NB4 (cell line): ENCODE measurements around the gene EHMT1.
"Not testable (repeated sequence)": the region's sequence is repeated elsewhere in the genome, so short reads cannot be mapped to it uniquely, and the experiment has no call there.

Source experiments
- DNase-seq: peaks from one replicate; pipeline ENCODE4 v3.0.0; 2010; ENCODE audit warnings: low read depth
- H3K4me3 ChIP-seq: one replicate; pipeline ENCODE4 v1.5.1; 2011; ENCODE audit warnings: mild to moderate bottlenecking, low read depth, low read length, moderate library complexity
- CTCF ChIP-seq: IDR thresholded peaks from one replicate; pipeline ENCODE4 v1.5.1; 2012; ENCODE audit warnings: low read depth, low read length
- MAX ChIP-seq: IDR thresholded peaks from 2 replicates; pipeline ENCODE4 v1.6.1; 2011; ENCODE audit warnings: low read depth, low read length
- MYC ChIP-seq: IDR thresholded peaks from 2 replicates; pipeline ENCODE4 v1.6.1; 2011; ENCODE audit warnings: low read depth, low read length
- POLR2A ChIP-seq: IDR thresholded peaks from 2 replicates; pipeline ENCODE4 v1.6.1; 2011; ENCODE audit warnings: mild to moderate bottlenecking; ENCODE audit not compliant: insufficient read length; ENCODE audit errors: extremely low read depth

The EHMT1 gene

GRCh38 chr9:137717776-137718327 is 99.0 kb downstream of the EHMT1 start:
- no peak overlapping the region for H3K4me3 ChIP-seq
- DNase-seq: no peak
- no peak for TF ChIP-seq CTCF
- TF ChIP-seq POLR2A: no peak
- no peak for TF ChIP-seq MYC
- no peak for TF ChIP-seq MAX

GRCh38 chr9:137719194-137719593 is 100.4 kb downstream of the EHMT1 start:
- H3K4me3 ChIP-seq: no peak overlapping the region
- TF ChIP-seq MAX: no peak
- TF ChIP-seq CTCF: no peak
- no peak for TF ChIP-seq POLR2A
- no peak for TF ChIP-seq MYC
- DNase-seq: no peak

- no peak for TF ChIP-seq MAX
- no peak for TF ChIP-seq MYC
- no peak for TF ChIP-seq POLR2A
- TF ChIP-seq CTCF: no peak
- no peak overlapping the region for H3K4me3 ChIP-seq
- DNase-seq: no peak
Measured at GRCh38 chr9:137720571-137721110, 101.8 kb downstream of the EHMT1 start.

GRCh38 chr9:137721479-137721878 is 102.7 kb downstream of the EHMT1 start:
- TF ChIP-seq CTCF (no peak), POLR2A (no peak), MYC (no peak), MAX (no peak)
- H3K4me3 ChIP-seq: no peak overlapping the region
- DNase-seq: no peak

- H3K4me3 ChIP-seq: no peak overlapping the region
- no peak for DNase-seq
- TF ChIP-seq POLR2A: no peak
- TF ChIP-seq MAX: no peak
- no peak for TF ChIP-seq MYC
- TF ChIP-seq CTCF: no peak
Measured at GRCh38 chr9:137721899-137722298, 103.1 kb downstream of the EHMT1 start.

GRCh38 chr9:137722481-137722880 is 103.7 kb downstream of the EHMT1 start:
- DNase-seq: no peak
- H3K4me3 ChIP-seq: no peak overlapping the region
- TF ChIP-seq CTCF (no peak), MAX (no peak), POLR2A (no peak), MYC (no peak)

- DNase-seq, H3K4me3 ChIP-seq: not testable (repeated sequence)
Measured at GRCh38 chr9:137723356-137723755, 104.6 kb downstream of the EHMT1 start.
